ENCODE measurements around the gene TBCA.

Gene TBCA

GRCh38 chr5:77641963-77642737 is 134.0 kb downstream of the TBCA start:
- DNase-seq = no peak

GRCh38 chr5:77641397-77641943 is 134.7 kb downstream of the TBCA start:
- no peak for DNase-seq
